ENCODE data around the gene BNIP1.

DNA sequence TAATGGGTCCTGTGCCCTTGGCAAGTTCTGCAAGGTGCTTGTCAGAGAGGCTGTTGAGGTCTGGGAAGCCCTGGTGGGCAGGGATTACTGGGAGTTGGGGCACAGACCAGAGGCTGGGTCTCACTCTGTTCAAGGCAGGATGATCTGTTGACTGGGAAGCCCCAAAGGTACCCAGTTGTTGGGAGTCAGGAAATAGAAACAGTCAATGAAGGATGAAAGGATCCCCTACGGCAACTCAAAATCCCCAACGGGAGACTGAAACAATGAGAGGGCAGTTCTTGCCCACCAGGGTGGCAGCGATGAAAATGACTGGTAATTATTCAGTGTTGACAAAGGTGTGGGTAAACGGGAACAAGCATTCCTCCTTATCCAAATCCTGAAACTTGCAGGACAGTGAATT lies 31.2 kb downstream of the BNIP1 start:
- TF ChIP-seq, protein P1, sequence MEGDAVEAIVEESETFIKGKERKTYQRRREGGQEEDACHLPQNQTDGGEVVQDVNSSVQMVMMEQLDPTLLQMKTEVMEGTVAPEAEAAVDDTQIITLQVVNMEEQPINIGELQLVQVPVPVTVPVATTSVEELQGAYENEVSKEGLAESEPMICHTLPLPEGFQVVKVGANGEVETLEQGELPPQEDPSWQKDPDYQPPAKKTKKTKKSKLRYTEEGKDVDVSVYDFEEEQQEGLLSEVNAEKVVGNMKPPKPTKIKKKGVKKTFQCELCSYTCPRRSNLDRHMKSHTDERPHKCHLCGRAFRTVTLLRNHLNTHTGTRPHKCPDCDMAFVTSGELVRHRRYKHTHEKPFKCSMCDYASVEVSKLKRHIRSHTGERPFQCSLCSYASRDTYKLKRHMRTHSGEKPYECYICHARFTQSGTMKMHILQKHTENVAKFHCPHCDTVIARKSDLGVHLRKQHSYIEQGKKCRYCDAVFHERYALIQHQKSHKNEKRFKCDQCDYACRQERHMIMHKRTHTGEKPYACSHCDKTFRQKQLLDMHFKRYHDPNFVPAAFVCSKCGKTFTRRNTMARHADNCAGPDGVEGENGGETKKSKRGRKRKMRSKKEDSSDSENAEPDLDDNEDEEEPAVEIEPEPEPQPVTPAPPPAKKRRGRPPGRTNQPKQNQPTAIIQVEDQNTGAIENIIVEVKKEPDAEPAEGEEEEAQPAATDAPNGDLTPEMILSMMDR (IDR thresholded peaks at IDR 0.05) = no peak
- no peak for TF ChIP-seq POLR2A (IDR thresholded peaks at IDR 0.05)
